MM.1S (cell line): Measurements from ENCODE around the gene PPP6R2.

ENCODE experiments used
- DNase-seq: peaks from one replicate; pipeline ENCODE4 v3.0.0-alpha.2; 2015
- H2AFZ ChIP-seq: fragments of 300-600 bp; sonication (generic); 2 replicates; pipeline ENCODE4 v1.6.0; 2016; ENCODE audit warnings: antibody characterized with exemption, low read length
- H3F3A ChIP-seq: fragments of 300-600 bp; sonication (generic); 2 replicates; pipeline ENCODE4 v1.6.1; 2016; ENCODE audit warnings: mild to moderate bottlenecking, antibody characterized with exemption, low read length, moderate library complexity, mixed read lengths; ENCODE audit not compliant: insufficient read depth
- H3K27ac ChIP-seq: fragments of 300-600 bp; sonication (generic); 2 replicates; pipeline ENCODE4 v1.5.1; 2016; ENCODE audit warnings: mild to moderate bottlenecking, low read length
- H3K27me3 ChIP-seq: fragments of 300-600 bp; sonication (generic); replicated peaks from 2 replicates; pipeline ENCODE4 v1.6.0; 2016; ENCODE audit warnings: low read length; ENCODE audit not compliant: insufficient read depth
- H3K36me3 ChIP-seq: fragments of 300-600 bp; sonication (generic); replicated peaks from 2 replicates; pipeline ENCODE4 v1.6.1; 2016; ENCODE audit warnings: mild to moderate bottlenecking, low read length, mixed read lengths; ENCODE audit not compliant: insufficient read depth
- H3K4me1 ChIP-seq: fragments of 300-600 bp; sonication (generic); 2 replicates; pipeline ENCODE4 v1.6.1; 2016; ENCODE audit warnings: low read length, mixed read lengths
- H3K4me2 ChIP-seq: fragments of 300-600 bp; sonication (generic); 2 replicates; pipeline ENCODE4 v1.6.0; 2016; ENCODE audit warnings: low read depth, low read length
- H3K4me3 ChIP-seq: fragments of 300-600 bp; sonication (generic); 2 replicates; pipeline ENCODE4 v1.5.1; 2016; ENCODE audit warnings: low read length, mixed read lengths
- H3K79me2 ChIP-seq: fragments of 300-600 bp; sonication (generic); 2 replicates; pipeline ENCODE4 v1.6.1; 2016; ENCODE audit warnings: mixed run types, low read length, mixed read lengths
- H3K9ac ChIP-seq: fragments of 300-600 bp; sonication (generic); 2 replicates; pipeline ENCODE4 v1.6.1; 2016; ENCODE audit warnings: low read length, mixed read lengths
- H3K9me2 ChIP-seq: fragments of 300-600 bp; sonication (generic); replicated peaks from 2 replicates; pipeline ENCODE4 v1.6.1; 2016; ENCODE audit warnings: mild to moderate bottlenecking, low read length, mixed read lengths; ENCODE audit not compliant: insufficient read depth
- H3K9me3 ChIP-seq: fragments of 300-600 bp; sonication (generic); replicated peaks from 2 replicates; pipeline ENCODE4 v1.6.1; 2016; ENCODE audit warnings: mild to moderate bottlenecking, low read length, mixed read lengths; ENCODE audit not compliant: insufficient read depth
- H4K20me1 ChIP-seq: fragments of 300-600 bp; sonication (generic); 2 replicates; pipeline ENCODE4 v1.6.1; 2016; ENCODE audit warnings: mild to moderate bottlenecking, low read length, moderate library complexity, mixed read lengths; ENCODE audit not compliant: insufficient read depth
- EZH2 ChIP-seq: fragments of 300-600 bp; sonication (generic); optimal IDR thresholded peaks from 2 replicates; pipeline ENCODE3; 2017; ENCODE audit warnings: low read depth, mild to moderate bottlenecking, antibody characterized with exemption, low read length, mixed read lengths
- EZH2phosphoT487 ChIP-seq: fragments of 300-600 bp; sonication (generic); IDR thresholded peaks from 2 replicates; pipeline ENCODE4 v1.6.1; 2018; ENCODE audit warnings: antibody characterized with exemption, low read length
- TF ChIP-seq, protein P1 (sequence below): fragments of 300-600 bp; sonication (generic); IDR thresholded peaks from 2 replicates; pipeline ENCODE4 v1.5.1; 2016; ENCODE audit warnings: antibody characterized with exemption, low read length, mixed read lengths

The PPP6R2 gene

DNA sequence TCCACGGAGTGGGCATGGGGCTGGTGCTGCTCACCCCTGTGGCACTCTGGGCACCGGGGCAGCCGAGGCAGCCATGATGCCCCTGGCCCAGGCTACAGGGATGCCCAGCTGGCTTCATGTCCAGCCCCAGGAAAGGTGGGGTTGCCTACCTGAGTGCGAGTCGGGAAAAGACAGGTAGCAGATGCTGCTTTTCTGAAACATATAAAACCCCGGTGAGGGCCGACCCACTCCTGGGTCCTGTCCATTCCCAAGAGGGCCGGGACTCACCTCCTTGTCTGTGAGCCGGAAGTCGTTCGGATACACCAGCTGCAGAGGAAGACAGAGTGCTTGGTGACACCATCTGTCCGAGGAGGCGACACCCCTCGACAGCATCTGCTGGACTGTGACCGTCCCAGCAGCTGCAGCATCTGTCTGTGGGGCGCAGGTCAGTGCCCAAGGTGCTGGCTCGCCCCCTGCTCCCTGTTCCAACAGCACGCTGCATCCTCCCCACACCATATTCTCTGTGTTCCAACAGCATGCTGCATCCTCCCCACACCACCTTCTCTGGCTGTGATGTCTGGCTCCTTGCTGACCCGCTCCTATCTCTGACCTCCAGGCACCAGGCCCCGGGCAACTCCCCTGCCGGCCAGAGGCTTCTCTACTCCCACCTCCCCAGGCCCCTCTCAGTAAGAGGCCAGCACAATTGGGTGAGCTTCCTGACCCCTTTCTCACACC, 24.3 kb upstream of the PPP6R2 start:
- Histone ChIP-seq H4K20me1 (no peaks in the 10 kb centered on the region), H3K79me2 (peaks cover 4% of the 10 kb centered on the region), H3K27me3 (no peaks in the 10 kb centered on the region), H3K4me2 (no peak overlapping the region), H3K4me1 (peaks cover 18% of the 10 kb centered on the region), H3K27ac (no peak overlapping the region), H3K4me3 (no peak overlapping the region), H2AFZ (no peak overlapping the region), H3K9me2 (no peaks in the 10 kb centered on the region), H3K9me3 (no peaks in the 10 kb centered on the region), H3F3A (peaks cover 11% of the 10 kb centered on the region), H3K9ac (no peak overlapping the region), H3K36me3 (no peaks in the 10 kb centered on the region)
- no peak for DNase-seq
- TF ChIP-seq, protein P1, sequence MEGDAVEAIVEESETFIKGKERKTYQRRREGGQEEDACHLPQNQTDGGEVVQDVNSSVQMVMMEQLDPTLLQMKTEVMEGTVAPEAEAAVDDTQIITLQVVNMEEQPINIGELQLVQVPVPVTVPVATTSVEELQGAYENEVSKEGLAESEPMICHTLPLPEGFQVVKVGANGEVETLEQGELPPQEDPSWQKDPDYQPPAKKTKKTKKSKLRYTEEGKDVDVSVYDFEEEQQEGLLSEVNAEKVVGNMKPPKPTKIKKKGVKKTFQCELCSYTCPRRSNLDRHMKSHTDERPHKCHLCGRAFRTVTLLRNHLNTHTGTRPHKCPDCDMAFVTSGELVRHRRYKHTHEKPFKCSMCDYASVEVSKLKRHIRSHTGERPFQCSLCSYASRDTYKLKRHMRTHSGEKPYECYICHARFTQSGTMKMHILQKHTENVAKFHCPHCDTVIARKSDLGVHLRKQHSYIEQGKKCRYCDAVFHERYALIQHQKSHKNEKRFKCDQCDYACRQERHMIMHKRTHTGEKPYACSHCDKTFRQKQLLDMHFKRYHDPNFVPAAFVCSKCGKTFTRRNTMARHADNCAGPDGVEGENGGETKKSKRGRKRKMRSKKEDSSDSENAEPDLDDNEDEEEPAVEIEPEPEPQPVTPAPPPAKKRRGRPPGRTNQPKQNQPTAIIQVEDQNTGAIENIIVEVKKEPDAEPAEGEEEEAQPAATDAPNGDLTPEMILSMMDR = no peak
- TF ChIP-seq EZH2 (no peak), EZH2phosphoT487 (no peak)

DNA sequence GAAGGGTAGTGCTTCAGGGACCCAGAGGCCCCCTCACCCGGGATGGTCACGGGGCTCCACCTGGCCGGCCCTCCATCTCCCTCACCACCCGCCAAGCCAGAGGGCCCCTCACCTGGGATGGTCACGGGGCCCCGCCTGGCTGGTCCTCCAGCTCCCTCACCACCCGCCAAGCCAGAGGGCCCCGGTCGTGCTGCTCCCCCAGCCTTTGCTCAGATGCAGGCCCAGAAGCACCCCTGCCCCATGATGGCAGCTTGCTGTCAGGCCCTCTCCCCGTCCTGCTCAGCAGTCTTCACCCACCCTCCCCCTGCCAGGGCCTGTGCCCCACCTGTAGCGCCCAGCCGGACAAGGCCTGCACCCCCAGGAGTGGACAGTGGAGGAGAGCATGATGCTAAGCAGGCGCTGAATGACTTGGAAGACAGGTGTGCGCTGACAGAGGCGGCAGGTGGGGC, 23.6 kb upstream of the PPP6R2 start:
- Histone ChIP-seq H3K9ac (no peak overlapping the region), H3K9me2 (no peaks in the 10 kb centered on the region), H4K20me1 (no peaks in the 10 kb centered on the region), H3F3A (peaks cover 10% of the 10 kb centered on the region), H3K27me3 (no peaks in the 10 kb centered on the region), H3K27ac (no peak overlapping the region), H3K79me2 (no peaks in the 10 kb centered on the region), H3K4me1 (peaks cover 18% of the 10 kb centered on the region), H3K4me2 (no peak overlapping the region), H2AFZ (no peak overlapping the region), H3K9me3 (no peaks in the 10 kb centered on the region), H3K4me3 (no peak overlapping the region), H3K36me3 (no peaks in the 10 kb centered on the region)
- no peak for DNase-seq
- TF ChIP-seq EZH2phosphoT487 = no peak
- TF ChIP-seq EZH2 = no peak
- TF ChIP-seq, protein P1 = no peak

DNA sequence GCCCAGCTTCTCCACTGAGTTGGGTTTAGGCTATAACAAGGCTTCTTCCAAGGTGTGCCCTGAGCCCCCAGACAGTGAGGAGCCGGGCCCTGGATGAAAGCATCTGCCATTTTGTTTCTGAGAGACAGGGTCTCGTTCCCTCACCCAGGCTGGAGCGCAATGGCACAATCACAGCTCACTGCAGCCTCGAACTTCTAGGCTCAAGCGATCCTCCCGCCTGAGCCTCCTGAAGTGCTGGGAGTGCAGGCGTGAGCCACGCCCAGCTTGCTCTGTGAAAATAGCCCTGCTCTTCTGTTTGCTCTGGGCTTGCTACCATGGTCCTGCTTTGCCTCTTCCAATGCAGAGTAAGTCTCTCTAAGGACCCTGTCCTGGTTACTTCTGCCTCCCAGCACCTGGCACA, 23.0 kb upstream of the PPP6R2 start:
- no peaks in the 10 kb centered on the region for H3K27me3 ChIP-seq
- H2AFZ ChIP-seq = no peak overlapping the region
- H3K79me2 ChIP-seq = no peaks in the 10 kb centered on the region
- peaks cover 13% of the 10 kb centered on the region for H3K4me1 ChIP-seq
- no peaks in the 10 kb centered on the region for H3K9me3 ChIP-seq
- no peaks in the 10 kb centered on the region for H4K20me1 ChIP-seq
- no peak overlapping the region for H3K9ac ChIP-seq
- no peak overlapping the region for H3K27ac ChIP-seq
- H3K4me2 ChIP-seq = no peak overlapping the region
- H3F3A ChIP-seq = peaks cover 4% of the 10 kb centered on the region
- H3K9me2 ChIP-seq = no peaks in the 10 kb centered on the region
- no peaks in the 10 kb centered on the region for H3K36me3 ChIP-seq
- TF ChIP-seq, protein P1 = no peak
- TF ChIP-seq EZH2 (no peak), EZH2phosphoT487 (no peak)
- no peak overlapping the region for H3K4me3 ChIP-seq
- no peak for DNase-seq
